Endothelial cell of umbilical vein (primary cell): ENCODE measurements around the gene GJB4.
"Not testable (repeated sequence)": the region's sequence is repeated elsewhere in the genome, so short reads cannot be mapped to it uniquely, and the experiment has no call there.

Experiments
- EZH2 ChIP-seq: IDR thresholded peaks from 2 replicates; pipeline ENCODE4 v1.6.1; 2012; ENCODE audit warnings: borderline replicate concordance, low read depth, mild to moderate bottlenecking, moderate library complexity, low read length, inconsistent platforms; ENCODE audit not compliant: severe bottlenecking
- FOS ChIP-seq: IDR thresholded peaks from 2 replicates; pipeline ENCODE4 v1.6.1; 2011; ENCODE audit warnings: mild to moderate bottlenecking, low read length, moderate library complexity, borderline replicate concordance; ENCODE audit not compliant: insufficient read depth
- GATA2 ChIP-seq: IDR thresholded peaks from 2 replicates; pipeline ENCODE4 v1.7.0; 2011; ENCODE audit warnings: low read depth, mild to moderate bottlenecking, moderate library complexity, mixed read lengths, low read length; ENCODE audit not compliant: insufficient read length, insufficient read depth
- JUN ChIP-seq: IDR thresholded peaks from 2 replicates; pipeline ENCODE4 v1.6.1; 2011; ENCODE audit warnings: borderline replicate concordance, low read depth; ENCODE audit not compliant: insufficient read length, insufficient read depth
- MYC ChIP-seq: IDR thresholded peaks from one replicate; pipeline ENCODE4 v1.6.1; 2011; ENCODE audit warnings: mild to moderate bottlenecking, low read depth, low read length
- POLR2A ChIP-seq: IDR thresholded peaks from 2 replicates; pipeline ENCODE4 v1.6.1; 2012; ENCODE audit warnings: low read depth, mild to moderate bottlenecking, control low read depth, low read length
- POLR2AphosphoS5 ChIP-seq: IDR thresholded peaks from 2 replicates; pipeline ENCODE4 v1.6.1; 2012; ENCODE audit warnings: low read depth, mild to moderate bottlenecking, control low read depth, low read length, moderate library complexity; ENCODE audit not compliant: insufficient read depth
- TF ChIP-seq, protein P1 (sequence below), 2 donors: IDR thresholded peaks; 1 replicate in 1 of 2; 2 replicates in 1 of 2; pipeline ENCODE4 v1.5.1; 2011; ENCODE audit warnings: low read length in 2 of 2, mild to moderate bottlenecking in 2 of 2, moderate library complexity in 2 of 2, control low read depth in 1 of 2, inconsistent platforms in 1 of 2, low read depth in 1 of 2; ENCODE audit not compliant: insufficient read depth in 1 of 2; ENCODE audit errors: extremely low read depth in 1 of 2
- TF ChIP-seq, protein P2 (sequence below): IDR thresholded peaks from 2 replicates; pipeline ENCODE4 v1.6.1; 2011; ENCODE audit not compliant: insufficient read depth, insufficient read length

DNA sequence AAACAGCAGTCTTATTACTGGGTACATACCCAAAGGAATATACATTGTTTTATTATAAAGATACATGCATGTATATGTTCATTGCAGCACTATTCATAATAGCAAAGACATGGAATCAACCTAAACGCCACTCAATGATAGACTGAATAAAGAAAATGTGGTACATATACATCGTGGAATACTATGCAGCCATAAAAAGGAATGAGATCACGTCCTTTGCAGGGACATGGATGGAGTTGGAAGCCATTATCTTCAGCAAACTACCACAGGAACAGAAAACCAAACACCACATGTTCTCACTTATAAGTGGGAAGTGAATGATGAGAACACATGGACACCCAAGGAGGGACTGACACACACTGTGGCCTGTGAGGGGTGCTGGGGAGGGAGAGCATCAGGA is 51.2 kb downstream of the GJB4 start:
- TF ChIP-seq, protein P1, sequence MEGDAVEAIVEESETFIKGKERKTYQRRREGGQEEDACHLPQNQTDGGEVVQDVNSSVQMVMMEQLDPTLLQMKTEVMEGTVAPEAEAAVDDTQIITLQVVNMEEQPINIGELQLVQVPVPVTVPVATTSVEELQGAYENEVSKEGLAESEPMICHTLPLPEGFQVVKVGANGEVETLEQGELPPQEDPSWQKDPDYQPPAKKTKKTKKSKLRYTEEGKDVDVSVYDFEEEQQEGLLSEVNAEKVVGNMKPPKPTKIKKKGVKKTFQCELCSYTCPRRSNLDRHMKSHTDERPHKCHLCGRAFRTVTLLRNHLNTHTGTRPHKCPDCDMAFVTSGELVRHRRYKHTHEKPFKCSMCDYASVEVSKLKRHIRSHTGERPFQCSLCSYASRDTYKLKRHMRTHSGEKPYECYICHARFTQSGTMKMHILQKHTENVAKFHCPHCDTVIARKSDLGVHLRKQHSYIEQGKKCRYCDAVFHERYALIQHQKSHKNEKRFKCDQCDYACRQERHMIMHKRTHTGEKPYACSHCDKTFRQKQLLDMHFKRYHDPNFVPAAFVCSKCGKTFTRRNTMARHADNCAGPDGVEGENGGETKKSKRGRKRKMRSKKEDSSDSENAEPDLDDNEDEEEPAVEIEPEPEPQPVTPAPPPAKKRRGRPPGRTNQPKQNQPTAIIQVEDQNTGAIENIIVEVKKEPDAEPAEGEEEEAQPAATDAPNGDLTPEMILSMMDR (IDR thresholded peaks at IDR 0.05; ENCODE audit: extremely low read depth in 1 of 2, insufficient read depth in 1 of 2, low read depth in 1 of 2, low read length in 2 of 2): not testable (repeated sequence)
- TF ChIP-seq POLR2AphosphoS5, EZH2, POLR2A, MYC, JUN, GATA2, FOS: not testable (repeated sequence)
- TF ChIP-seq, protein P2, sequence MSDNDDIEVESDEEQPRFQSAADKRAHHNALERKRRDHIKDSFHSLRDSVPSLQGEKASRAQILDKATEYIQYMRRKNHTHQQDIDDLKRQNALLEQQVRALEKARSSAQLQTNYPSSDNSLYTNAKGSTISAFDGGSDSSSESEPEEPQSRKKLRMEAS: not testable (repeated sequence)
